Ramos (cell line): Measurements from ENCODE around the gene ZBTB44.
"Not testable (repeated sequence)": the region's sequence is repeated elsewhere in the genome, so short reads cannot be mapped to it uniquely, and the experiment has no call there.

ENCODE experiments used
- in situ Hi-C: fragments of 300-500 bp; cut with MboI; formaldehyde crosslinking; loops from one replicate; pipeline ENCODE4 v1.14.3; 2022; ENCODE audit warnings: low sequenced_read_pairs; ENCODE audit not compliant: unreplicated experiment

The ZBTB44 gene

GRCh38 chr11:130251763-130252162 is 63.0 kb downstream of the ZBTB44 start:
- in situ Hi-C loops: not testable (repeated sequence)

- in situ Hi-C loops: not testable (repeated sequence)
Observed at GRCh38 chr11:130249929-130250328, 64.8 kb downstream of the ZBTB44 start.

GRCh38 chr11:130249371-130249770 is 65.3 kb downstream of the ZBTB44 start:
- in situ Hi-C loops: no loop called here

- in situ Hi-C loops: no loop called here
Observed at GRCh38 chr11:130247319-130247718, 67.4 kb downstream of the ZBTB44 start.

GRCh38 chr11:130246738-130247137 is 68.0 kb downstream of the ZBTB44 start:
- in situ Hi-C loops: no loop called here

- in situ Hi-C loops: no loop called here
Observed at GRCh38 chr11:130246270-130246669, 68.4 kb downstream of the ZBTB44 start.

- in situ Hi-C loops: not testable (repeated sequence)
Observed at GRCh38 chr11:130245375-130245774, 69.3 kb downstream of the ZBTB44 start.

DNA sequence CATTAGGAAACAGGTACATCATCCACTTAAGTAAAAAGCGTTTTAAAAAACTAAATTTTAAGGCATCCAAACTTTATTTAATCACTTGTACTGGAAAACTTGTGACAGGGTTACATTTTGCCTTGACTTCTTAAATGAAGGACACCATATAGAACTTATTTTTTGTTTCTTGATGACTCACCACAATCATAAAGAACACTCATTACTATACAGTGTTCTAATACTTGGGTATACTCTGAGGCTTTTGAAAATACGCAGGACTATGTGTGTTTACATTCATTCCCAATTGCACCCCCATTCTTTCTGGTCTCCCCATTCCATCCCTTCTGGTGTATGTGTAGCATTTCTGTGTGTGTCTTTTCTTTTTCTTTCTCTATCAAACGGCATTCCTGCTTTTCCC is 69.9 kb downstream of the ZBTB44 start:
- in situ Hi-C loops: no loop called here

DNA sequence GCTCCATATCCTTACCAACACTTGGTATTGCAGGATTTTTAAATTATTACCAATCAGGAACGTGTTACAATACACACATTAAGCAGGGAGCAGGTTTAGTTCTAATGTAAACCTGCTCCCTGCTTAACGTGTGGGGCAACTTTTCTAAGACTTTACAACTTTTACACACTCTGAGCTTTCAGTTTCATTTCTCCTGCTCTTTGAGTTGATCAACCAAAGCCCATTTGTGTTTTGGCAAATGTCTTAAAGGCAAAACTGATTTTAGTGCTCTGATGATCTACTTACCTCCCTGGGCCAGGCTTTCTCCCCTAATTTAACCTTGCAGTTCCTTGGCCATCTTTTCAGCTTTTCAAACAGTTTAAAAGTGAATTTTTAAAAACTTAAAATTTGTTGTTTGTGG is 70.9 kb downstream of the ZBTB44 start:
- in situ Hi-C loops: no loop called here

DNA sequence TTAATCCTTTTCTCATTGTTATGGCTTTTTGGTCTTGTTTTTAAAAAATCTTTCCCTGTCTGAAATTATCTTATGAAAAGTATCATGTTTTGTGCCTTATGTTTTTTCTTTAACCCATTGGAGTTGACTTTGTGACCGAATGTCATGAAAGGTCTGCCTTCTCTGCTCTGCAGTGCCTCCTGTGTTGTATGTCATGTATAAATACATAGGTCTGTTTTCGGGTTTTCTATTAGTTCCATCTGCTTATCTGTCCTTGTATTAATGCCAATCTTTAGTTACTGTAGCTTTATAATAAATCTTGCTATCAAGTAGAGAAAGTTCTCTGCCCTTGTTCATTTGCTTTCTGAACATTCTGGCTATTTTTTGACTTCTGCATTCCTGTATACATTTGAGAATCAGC is 73.0 kb downstream of the ZBTB44 start:
- in situ Hi-C loops: no loop called here

DNA sequence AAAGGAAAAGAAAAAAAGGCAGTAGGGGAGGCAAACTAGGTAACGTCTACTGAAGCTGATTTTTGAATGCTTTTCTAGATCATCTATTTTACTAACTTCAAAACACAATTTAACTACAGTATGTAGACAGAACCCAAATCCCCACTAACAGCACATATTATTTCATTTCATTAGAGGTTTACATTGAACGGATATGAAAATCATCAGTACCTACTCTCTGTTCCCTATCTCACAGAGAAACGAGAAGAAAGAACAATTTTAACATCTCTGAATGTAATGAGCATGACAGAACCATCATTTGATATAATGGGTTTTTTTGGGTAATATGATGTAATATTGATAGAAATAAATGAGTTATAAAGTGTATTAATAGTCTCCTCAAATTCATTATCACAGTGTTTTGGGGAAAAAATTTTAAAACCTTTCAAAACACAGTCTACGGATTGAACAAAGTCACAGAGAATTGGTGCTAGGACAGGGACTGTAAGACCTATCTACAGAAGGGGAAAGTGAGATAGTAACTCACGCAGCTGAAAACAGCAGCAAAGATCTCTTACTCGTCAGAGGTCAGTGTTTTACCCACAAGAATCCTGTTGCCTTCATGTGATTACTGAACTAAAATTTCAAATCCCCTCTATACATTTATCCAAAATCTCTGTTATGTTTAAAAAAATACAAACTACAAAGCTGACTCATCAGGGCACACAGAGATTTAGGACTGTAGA is 77.3 kb downstream of the ZBTB44 start:
- in situ Hi-C loops: no loop called here

- in situ Hi-C loops: no loop called here
Observed at GRCh38 chr11:130234315-130234714, 80.4 kb downstream of the ZBTB44 start.

GRCh38 chr11:130233888-130234287 is 80.8 kb downstream of the ZBTB44 start:
- in situ Hi-C loops: not testable (repeated sequence)

- in situ Hi-C loops: not testable (repeated sequence)
Observed at GRCh38 chr11:130233486-130233885, 81.2 kb downstream of the ZBTB44 start.

GRCh38 chr11:130227373-130227772 is 87.3 kb downstream of the ZBTB44 start:
- in situ Hi-C loops: no loop called here

GRCh38 chr11:130223291-130223971 is 91.3 kb downstream of the ZBTB44 start:
- in situ Hi-C loops: loop anchor here (25.0 kb wide), 1 partner anchor 639 kb away; no protein-coding TSS in a partner anchor

DNA sequence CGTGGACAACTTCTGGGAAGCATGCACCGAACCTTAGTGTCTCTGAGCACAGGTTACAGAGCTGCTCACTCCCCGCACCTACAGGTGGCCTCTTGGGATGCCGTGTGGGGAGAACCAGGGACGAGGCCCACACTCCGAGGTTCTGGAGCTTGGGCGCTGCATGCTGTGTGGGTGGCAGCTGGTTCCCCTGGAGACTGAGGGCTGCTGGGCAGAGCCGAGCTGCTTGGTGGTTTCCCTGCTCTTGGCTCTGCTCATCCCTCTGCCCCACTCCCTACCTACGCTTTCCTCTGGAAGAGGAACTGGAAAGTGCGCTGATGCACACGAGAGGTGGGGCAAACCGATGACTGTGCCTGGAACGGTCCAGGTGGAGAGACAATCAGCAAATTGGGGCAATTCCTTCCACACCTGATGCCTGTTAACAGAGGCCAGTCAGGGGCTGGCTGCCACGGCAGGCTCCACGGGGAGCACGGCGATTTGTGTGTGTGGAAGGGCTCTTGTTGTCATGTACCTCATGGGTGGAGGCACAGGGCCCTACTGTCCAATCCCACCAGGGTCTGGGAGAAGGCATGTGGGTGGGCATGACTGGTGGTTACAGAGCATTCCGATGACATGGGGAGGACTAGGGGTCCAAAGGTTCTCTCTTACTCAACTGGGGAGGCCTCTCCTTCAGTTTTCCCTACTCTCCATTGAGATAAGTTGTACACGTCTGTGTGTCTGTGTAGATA is 94.2 kb downstream of the ZBTB44 start:
- in situ Hi-C loops: loop anchor here (25.0 kb wide), 1 partner anchor 642 kb away; no protein-coding TSS in a partner anchor

DNA sequence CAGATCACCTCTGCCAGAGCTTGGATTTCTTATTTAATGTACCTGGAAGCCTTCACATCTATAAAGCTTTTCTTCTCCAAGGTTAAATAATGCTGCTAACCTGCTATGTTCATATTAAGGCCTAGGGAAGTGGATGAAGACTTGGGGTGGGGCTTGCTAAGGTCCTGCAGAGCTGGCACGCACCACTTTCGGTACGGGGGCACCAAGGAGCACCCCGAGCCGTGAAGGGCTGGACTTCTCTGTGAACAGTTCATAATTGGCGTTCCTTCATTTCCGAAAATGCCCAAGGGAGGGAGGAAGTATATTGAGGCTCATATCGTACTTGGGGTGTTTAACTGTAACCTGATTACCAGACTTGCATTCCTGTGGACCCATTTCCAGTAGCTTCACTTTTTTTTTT is 95.6 kb downstream of the ZBTB44 start:
- in situ Hi-C loops: loop anchor here (25.0 kb wide), 1 partner anchor 643 kb away; no protein-coding TSS in a partner anchor

DNA sequence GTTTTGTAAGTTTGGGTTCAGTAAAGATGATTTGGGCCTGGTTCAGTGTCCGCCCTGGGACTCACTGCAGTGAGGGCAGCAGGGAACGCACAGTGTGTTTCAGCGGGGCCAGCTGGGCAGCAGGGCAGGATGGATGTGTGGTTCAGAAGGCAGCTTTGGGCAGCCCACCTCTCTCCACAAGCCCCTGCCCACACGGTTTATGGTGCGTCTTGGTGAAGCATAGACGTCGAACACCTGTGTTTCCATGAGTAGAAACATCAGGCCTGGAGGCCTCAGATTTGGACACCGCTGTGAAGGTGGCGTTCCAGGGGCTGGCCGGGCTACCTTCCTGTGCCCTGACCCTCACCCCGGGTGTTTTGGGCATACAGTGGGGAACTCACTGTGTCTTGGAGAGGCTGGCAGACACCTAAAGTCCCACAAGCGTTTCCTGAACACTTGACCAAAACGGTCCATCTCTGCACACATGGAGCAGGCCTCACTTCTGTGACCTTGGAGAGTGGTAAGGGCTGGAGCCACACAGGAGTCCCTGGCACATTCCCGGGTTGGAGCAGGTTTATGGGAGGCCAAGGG is 96.1 kb downstream of the ZBTB44 start:
- in situ Hi-C loops: loop anchor here (25.0 kb wide), 1 partner anchor 644 kb away; no protein-coding TSS in a partner anchor
